Neuronal stem cell (in vitro differentiated cells): ENCODE results near the gene IDI1.

Experiments
- DNase-seq: peaks from one replicate; pipeline ENCODE4 v3.0.0-alpha.2; 2013; ENCODE audit warnings: low spot score
- H2AFZ ChIP-seq: one replicate; pipeline ENCODE4 v1.6.1; 2013; ENCODE audit warnings: mild to moderate bottlenecking, low read length, inconsistent platforms
- H2AK5ac ChIP-seq: 2 replicates; pipeline ENCODE4 v1.6.1; 2013; ENCODE audit warnings: low read depth, mild to moderate bottlenecking, inconsistent platforms, low read length, moderate library complexity, mixed read lengths
- H2BK120ac ChIP-seq: 2 replicates; pipeline ENCODE4 v1.6.1; 2013; ENCODE audit warnings: low read depth, mild to moderate bottlenecking, inconsistent platforms, low read length, moderate library complexity, mixed read lengths
- H2BK12ac ChIP-seq: one replicate; pipeline ENCODE4 v1.6.1; 2013; ENCODE audit warnings: low read length, inconsistent platforms
- H2BK15ac ChIP-seq: 2 replicates; pipeline ENCODE4 v1.6.1; 2013; ENCODE audit warnings: mild to moderate bottlenecking, low read length, inconsistent platforms, mixed read lengths
- H2BK5ac ChIP-seq: one replicate; pipeline ENCODE4 v1.6.1; 2013; ENCODE audit warnings: inconsistent platforms, mild to moderate bottlenecking, low read length, moderate library complexity
- H3K14ac ChIP-seq: one replicate; pipeline ENCODE4 v1.6.1; 2013; ENCODE audit warnings: low read length, inconsistent platforms
- H3K18ac ChIP-seq: 2 replicates; pipeline ENCODE4 v1.6.1; 2013; ENCODE audit warnings: low read length, inconsistent platforms
- H3K23ac ChIP-seq: 2 replicates; pipeline ENCODE4 v1.6.1; 2013; ENCODE audit warnings: low read depth, mild to moderate bottlenecking, mixed read lengths, low read length, inconsistent platforms; ENCODE audit not compliant: poor library complexity
- H3K27ac ChIP-seq: replicated peaks from 3 replicates; pipeline ENCODE4 v1.5.1; 2013; ENCODE audit warnings: low read length, inconsistent platforms
- H3K27me3 ChIP-seq, 3 experiments: 2 replicates each; pipeline ENCODE4 v1.6.1; 2013; ENCODE audit warnings: low read length in 3 of 3, mild to moderate bottlenecking in 2 of 3, inconsistent platforms in 1 of 3, low read depth in 1 of 3, mixed read lengths in 1 of 3, moderate library complexity in 1 of 3; ENCODE audit not compliant: control insufficient read depth in 3 of 3, insufficient read depth in 3 of 3
- H3K36me3 ChIP-seq, 2 donors: replicated peaks in 1 of 2; 2 replicates each; pipeline ENCODE4 v1.6.1; 2013; ENCODE audit warnings: low read length in 2 of 2; ENCODE audit not compliant: control insufficient read depth in 2 of 2, insufficient read depth in 2 of 2
- H3K4ac ChIP-seq: 2 replicates; pipeline ENCODE4 v1.6.1; 2013; ENCODE audit warnings: inconsistent platforms, mild to moderate bottlenecking, low read length, moderate library complexity
- H3K4me1 ChIP-seq, 2 donors: 1 replicate in 1 of 2; 2 replicates in 1 of 2; pipeline ENCODE4 v1.6.1; 2013; ENCODE audit warnings: low read length in 2 of 2, low read depth in 1 of 2; ENCODE audit not compliant: control insufficient read depth in 2 of 2, insufficient read depth in 1 of 2
- H3K4me2 ChIP-seq: one replicate; pipeline ENCODE4 v1.6.1; 2013; ENCODE audit warnings: mild to moderate bottlenecking, low read length, inconsistent platforms; ENCODE audit not compliant: insufficient read depth, poor library complexity, severe bottlenecking
- H3K4me3 ChIP-seq, 2 donors: 2 replicates each; pipeline ENCODE4 v1.5.1; 2013; ENCODE audit warnings: low read length in 2 of 2, mild to moderate bottlenecking in 2 of 2, inconsistent platforms in 1 of 2, moderate library complexity in 1 of 2
- H3K79me1 ChIP-seq: one replicate; pipeline ENCODE4 v1.6.1; 2013; ENCODE audit warnings: low read depth, mild to moderate bottlenecking, inconsistent platforms, low read length, moderate library complexity
- H3K9ac ChIP-seq: one replicate; pipeline ENCODE4 v1.6.1; 2013; ENCODE audit warnings: mild to moderate bottlenecking, low read depth, low read length, inconsistent platforms; ENCODE audit not compliant: poor library complexity
- H3K9me3 ChIP-seq, 2 donors: replicated peaks in 1 of 2; 2 replicates each; pipeline versions ENCODE3 to v1.6.1; 2013; ENCODE audit warnings: low read length in 2 of 2, mild to moderate bottlenecking in 2 of 2, inconsistent platforms in 1 of 2, low read depth in 1 of 2, mixed read lengths in 1 of 2, moderate library complexity in 1 of 2; ENCODE audit not compliant: control insufficient read depth in 2 of 2, insufficient read depth in 1 of 2
- H4K8ac ChIP-seq: one replicate; pipeline ENCODE4 v1.6.1; 2013; ENCODE audit warnings: low read depth, mild to moderate bottlenecking, inconsistent platforms, low read length, moderate library complexity
- H4K91ac ChIP-seq: one replicate; pipeline ENCODE4 v1.6.1; 2013; ENCODE audit warnings: low read length, low read depth, mild to moderate bottlenecking, inconsistent platforms; ENCODE audit not compliant: poor library complexity
- WGBS, 2 donors: extraction: QIAGEN DNeasy Blood & Tissue Kit; methylation state at CpG; one replicate each; pipeline ENCODE4 v1.1.7; 2013; ENCODE audit warnings: missing lambda C conversion rate in 2 of 2, mixed read lengths in 1 of 2; ENCODE audit not compliant: insufficient read length in 2 of 2, insufficient replicate concordance in 1 of 2; ENCODE audit errors: extremely low coverage in 2 of 2; 5-methylcytosine and 5-hydroxymethylcytosine counted together

The IDI1 gene

GRCh38 chr10:1086787-1087186 lies 37.9 kb upstream of the IDI1 start:
- H2BK15ac ChIP-seq = no peak overlapping the region
- H2BK5ac ChIP-seq = no peak overlapping the region
- no peak overlapping the region for H2AK5ac ChIP-seq
- no peak overlapping the region for H3K27ac ChIP-seq
- H3K36me3 ChIP-seq = peaks cover 34 to 95% of the 10 kb centered on the region in 2 donors
- peak overlapping the region in 1 of 2 donors; percentile 15 for H3K4me3 ChIP-seq
- H2BK120ac ChIP-seq = no peak overlapping the region
- no peak overlapping the region for H3K4me2 ChIP-seq
- H3K79me1 ChIP-seq = no peaks in the 10 kb centered on the region
- no peaks in the 10 kb centered on the region for H3K4me1 ChIP-seq
- no CpG with 5 or more reads among the region's 13 CpGs for WGBS, 2 donors
- peak overlapping the region; percentile 65 for H2BK12ac ChIP-seq
- no peak overlapping the region for H3K18ac ChIP-seq
- peak overlapping the region; percentile 52 for H3K23ac ChIP-seq
- no peak overlapping the region for H2AFZ ChIP-seq
- no peaks in the 10 kb centered on the region for H3K27me3 ChIP-seq
- no peak overlapping the region for H4K91ac ChIP-seq
- H3K9me3 ChIP-seq = no peaks in the 10 kb centered on the region
- H3K14ac ChIP-seq = no peak overlapping the region
- peak overlapping the region; percentile 32 for H4K8ac ChIP-seq
- H3K4ac ChIP-seq = peak overlapping the region; percentile 24
- H3K9ac ChIP-seq = no peak overlapping the region
- DNase-seq = no peak

DNA sequence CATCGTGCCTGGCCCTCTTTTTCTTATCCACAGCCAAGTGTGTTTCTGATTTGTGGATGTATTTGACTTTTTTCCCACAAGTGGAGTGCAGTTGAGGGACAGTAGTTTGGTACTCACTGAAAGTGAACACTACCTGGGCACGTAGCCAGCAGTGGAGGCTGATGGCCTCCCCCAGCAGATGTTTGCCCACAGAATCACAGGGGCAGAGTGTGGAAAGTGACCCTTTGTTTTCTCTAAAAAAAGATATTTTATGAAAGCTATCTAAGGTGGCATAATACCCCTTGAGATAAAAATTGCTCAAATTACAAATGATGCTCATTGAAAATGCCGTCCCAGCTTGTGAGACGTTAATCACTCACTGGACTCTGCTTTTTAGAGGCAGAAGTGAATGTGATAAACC lies 36.3 kb upstream of the IDI1 start:
- no peak for DNase-seq
- Histone ChIP-seq H2AK5ac (no peak overlapping the region), H3K27ac (no peak overlapping the region), H3K14ac (no peak overlapping the region), H3K4me3 (no peak overlapping the region), H2BK5ac (no peak overlapping the region), H3K27me3 (no peaks in the 10 kb centered on the region), H3K4me1 (no peaks in the 10 kb centered on the region), H2BK12ac (no peak overlapping the region), H3K18ac (no peak overlapping the region), H3K36me3 (peaks cover 29 to 94% of the 10 kb centered on the region in 2 donors), H3K9me3 (no peaks in the 10 kb centered on the region), H2AFZ (no peak overlapping the region), H2BK120ac (no peak overlapping the region), H3K4me2 (no peak overlapping the region), H3K4ac (no peak overlapping the region), H3K9ac (no peak overlapping the region), H4K8ac (no peak overlapping the region), H3K79me1 (no peaks in the 10 kb centered on the region), H2BK15ac (no peak overlapping the region), H3K23ac (no peak overlapping the region), H4K91ac (no peak overlapping the region)
- no CpG with 5 or more reads among the region's 4 CpGs for WGBS, 2 donors

- H2AFZ ChIP-seq = no peak overlapping the region
- no peak overlapping the region for H2AK5ac ChIP-seq
- H2BK5ac ChIP-seq = no peak overlapping the region
- no peaks in the 10 kb centered on the region for H3K9me3 ChIP-seq
- H3K14ac ChIP-seq = no peak overlapping the region
- H3K79me1 ChIP-seq = no peaks in the 10 kb centered on the region
- H2BK12ac ChIP-seq = no peak overlapping the region
- peaks cover 30 to 94% of the 10 kb centered on the region in 2 donors for H3K36me3 ChIP-seq
- H3K27ac ChIP-seq = no peak overlapping the region
- no peak overlapping the region for H4K8ac ChIP-seq
- WGBS, 2 donors = no CpG with 5 or more reads among the region's 28 CpGs
- DNase-seq = no peak
- H3K23ac ChIP-seq = peak overlapping the region; percentile 32
- no peak overlapping the region for H2BK15ac ChIP-seq
- H3K4me3 ChIP-seq = no peak overlapping the region
- no peak overlapping the region for H2BK120ac ChIP-seq
- H3K27me3 ChIP-seq = no peaks in the 10 kb centered on the region
- H3K9ac ChIP-seq = no peak overlapping the region
- H3K4me1 ChIP-seq = no peaks in the 10 kb centered on the region
- H4K91ac ChIP-seq = no peak overlapping the region
- no peak overlapping the region for H3K4me2 ChIP-seq
- H3K18ac ChIP-seq = no peak overlapping the region
- H3K4ac ChIP-seq = no peak overlapping the region
These were observed 35.4 kb upstream of the IDI1 start for GRCh38 chr10:1084011-1084950.

DNA sequence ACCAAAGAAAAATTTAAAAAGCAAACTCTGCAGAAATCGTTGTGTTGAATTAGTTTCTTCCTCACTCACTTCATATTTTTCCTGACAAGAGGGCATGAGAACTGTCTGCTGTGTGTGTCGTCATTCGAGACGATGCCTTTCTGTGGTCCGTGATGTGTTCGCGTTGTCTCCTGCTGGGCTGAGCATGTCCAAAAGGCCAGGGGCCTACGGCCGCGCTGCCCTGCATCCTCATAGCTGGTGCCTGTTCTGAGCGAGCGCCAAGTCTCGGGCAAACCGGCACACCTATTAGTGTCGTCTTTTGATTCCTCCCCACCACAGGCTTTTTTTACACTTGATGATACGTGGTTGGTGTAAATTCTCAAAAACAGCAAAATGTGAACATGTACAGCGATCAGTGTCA lies 34.7 kb upstream of the IDI1 start:
- Histone ChIP-seq H3K27ac (no peak overlapping the region), H3K9me3 (no peaks in the 10 kb centered on the region), H3K4me2 (no peak overlapping the region), H3K4me3 (no peak overlapping the region), H3K4me1 (no peaks in the 10 kb centered on the region), H3K4ac (no peak overlapping the region), H2BK5ac (no peak overlapping the region), H3K79me1 (no peaks in the 10 kb centered on the region), H3K27me3 (no peaks in the 10 kb centered on the region), H2BK15ac (no peak overlapping the region), H4K8ac (no peak overlapping the region), H2AK5ac (no peak overlapping the region), H3K23ac (no peak overlapping the region), H2BK120ac (no peak overlapping the region), H3K36me3 (peaks cover 26 to 93% of the 10 kb centered on the region in 2 donors), H2BK12ac (no peak overlapping the region), H3K14ac (no peak overlapping the region), H2AFZ (no peak overlapping the region), H3K9ac (no peak overlapping the region), H4K91ac (no peak overlapping the region), H3K18ac (no peak overlapping the region)
- WGBS, 2 donors = no CpG with 5 or more reads among the region's 17 CpGs
- DNase-seq = no peak
